ENCODE results near the gene AOC3.

Gene AOC3

GRCh38 chr17:42889809-42890208, 38.8 kb downstream of the AOC3 start:
- DNase-seq = no peak
- Histone ChIP-seq H3K4me2 (ENCODE audit: insufficient read depth, low read length) (no peak overlapping the region), H3K9me3 (ENCODE audit: insufficient read depth, low read length, severe bottlenecking) (no peaks in the 10 kb centered on the region)

GRCh38 chr17:42891539-42892152, 40.6 kb downstream of the AOC3 start:
- TF ChIP-seq CTCF (IDR thresholded peaks at IDR 0.05; ENCODE audit: borderline replicate concordance, extremely low read depth, low read length, poor library complexity, severe bottlenecking) (no peak), EZH2 (IDR thresholded peaks at IDR 0.05; ENCODE audit: borderline replicate concordance, low read depth, low read length, severe bottlenecking) (no peak)
- no peaks in the 10 kb centered on the region for H3K9me3 ChIP-seq (ENCODE audit: insufficient read depth, low read length, severe bottlenecking)
- no peak overlapping the region for H3K4me3 ChIP-seq (ENCODE audit: low read depth in 1 of 2, low read length in 2 of 2)
- DNase-seq = no peak
- no peaks in the 10 kb centered on the region for H3K4me1 ChIP-seq (ENCODE audit: insufficient read depth, low read length)
- no peak for ATAC-seq (ENCODE audit: insufficient read depth, low read depth)
- H4K20me1 ChIP-seq (ENCODE audit: insufficient read depth, low read length) = no peaks in the 10 kb centered on the region
- H3K27ac ChIP-seq (ENCODE audit: low read length) = no peak overlapping the region
- peaks cover 18% of the 10 kb centered on the region for H3K27me3 ChIP-seq (ENCODE audit: insufficient read depth, low read length, poor library complexity)
- H2AFZ ChIP-seq (ENCODE audit: low read depth, low read length) = no peak overlapping the region
- no peak overlapping the region for H3K4me2 ChIP-seq (ENCODE audit: insufficient read depth, low read length)
- H3K79me2 ChIP-seq (ENCODE audit: insufficient read depth, low read length) = no peaks in the 10 kb centered on the region
- no peaks in the 10 kb centered on the region for H3K36me3 ChIP-seq (ENCODE audit: insufficient read depth, low read length)
- H3K9ac ChIP-seq (ENCODE audit: low read depth, low read length) = no peak overlapping the region

More at GRCh38 chr17:42889809-42890208, 38.8 kb downstream of the AOC3 start:
- Histone ChIP-seq H4K20me1 (ENCODE audit: insufficient read depth, low read length) (no peaks in the 10 kb centered on the region), H3K36me3 (ENCODE audit: insufficient read depth, low read length) (no peaks in the 10 kb centered on the region), H3K27me3 (ENCODE audit: insufficient read depth, low read length, poor library complexity) (peaks cover 14% of the 10 kb centered on the region), H3K79me2 (ENCODE audit: insufficient read depth, low read length) (no peaks in the 10 kb centered on the region), H3K4me1 (ENCODE audit: insufficient read depth, low read length) (no peaks in the 10 kb centered on the region), H3K27ac (ENCODE audit: low read length) (no peak overlapping the region), H3K4me3 (ENCODE audit: low read depth in 1 of 2, low read length in 2 of 2) (no peak overlapping the region), H3K9ac (ENCODE audit: low read depth, low read length) (no peak overlapping the region), H2AFZ (ENCODE audit: low read depth, low read length) (no peak overlapping the region)
- TF ChIP-seq EZH2 (IDR thresholded peaks at IDR 0.05; ENCODE audit: borderline replicate concordance, low read depth, low read length, severe bottlenecking) (no peak), CTCF (IDR thresholded peaks at IDR 0.05; ENCODE audit: borderline replicate concordance, extremely low read depth, low read length, poor library complexity, severe bottlenecking) (no peak)
- ATAC-seq (ENCODE audit: insufficient read depth, low read depth) = no peak

GRCh38 chr17:42893359-42893758, 42.4 kb downstream of the AOC3 start:
- no peak for TF ChIP-seq EZH2 (IDR thresholded peaks at IDR 0.05; ENCODE audit: borderline replicate concordance, low read depth, low read length, severe bottlenecking)
- no peak for TF ChIP-seq CTCF (IDR thresholded peaks at IDR 0.05; ENCODE audit: borderline replicate concordance, extremely low read depth, low read length, poor library complexity, severe bottlenecking)
- no peak overlapping the region for H2AFZ ChIP-seq (ENCODE audit: low read depth, low read length)
- no peak overlapping the region for H3K27ac ChIP-seq (ENCODE audit: low read length)
- H3K36me3 ChIP-seq (ENCODE audit: insufficient read depth, low read length) = no peaks in the 10 kb centered on the region
- no peaks in the 10 kb centered on the region for H4K20me1 ChIP-seq (ENCODE audit: insufficient read depth, low read length)
- H3K27me3 ChIP-seq (ENCODE audit: insufficient read depth, low read length, poor library complexity) = peaks cover 18% of the 10 kb centered on the region
- H3K4me1 ChIP-seq (ENCODE audit: insufficient read depth, low read length) = no peaks in the 10 kb centered on the region
- H3K4me3 ChIP-seq (ENCODE audit: low read depth in 1 of 2, low read length in 2 of 2) = no peak overlapping the region
- ATAC-seq (ENCODE audit: insufficient read depth, low read depth) = no peak
- H3K79me2 ChIP-seq (ENCODE audit: insufficient read depth, low read length) = no peaks in the 10 kb centered on the region
- H3K9me3 ChIP-seq (ENCODE audit: insufficient read depth, low read length, severe bottlenecking) = no peaks in the 10 kb centered on the region
- no peak overlapping the region for H3K9ac ChIP-seq (ENCODE audit: low read depth, low read length)
- H3K4me2 ChIP-seq (ENCODE audit: insufficient read depth, low read length) = no peak overlapping the region
- no peak for DNase-seq
